HepG2 (cell line): ENCODE data around the gene TUBB. TPM values are rescaled to one million over a fixed set of nuclear protein-coding genes. Genes with fewer than 3 reads are reported as not detected.
A peak's percentile ranks its signal among the peaks of the same experiment; 100 is the strongest.
"Not testable (repeated sequence)": the region's sequence is repeated elsewhere in the genome, so short reads cannot be mapped to it uniquely, and the experiment has no call there.

Experiments
- ATAC-seq: fragments of 200-7000 bp; cut with Tn5 transposase; 3 replicates; pipeline ENCODE4 v1.9.1; 2020; ENCODE audit warnings: mild to moderate bottlenecking, moderate library complexity
- BruUV-seq: library from RNA; stranded (reverse); fragments of 400-500 nt; replicated peaks from 2 replicates; lab custom pipeline; 2021; lab: Mats Ljungman, UMichigan
- CTCF ChIA-PET: fragments of 300-600 bp; formaldehyde crosslinking; extraction: SDS; loops from one replicate; lab custom pipeline; 2021; ENCODE audit warnings: low total read pairs, inconsistent platforms, low intra/inter-chr PET ratio; lab: Yijun Ruan, JAX
- POLR2A ChIA-PET: fragments of 350-600 bp; sonication (Branson Sonifier 250); formaldehyde crosslinking; loops from one replicate; lab custom pipeline; 2020; ENCODE audit warnings: antibody characterized with exemption, inconsistent platforms; lab: Yijun Ruan, JAX
- DNase-seq: peaks from one replicate; pipeline ENCODE4 v3.0.0-alpha.2; 2015; ENCODE audit warnings: low spot score
- FAIRE-seq: peaks from 3 replicates; lab custom pipeline; 2011; peaks lifted over from hg19 to GRCh38; lab: Jason Lieb, UNC
- H2AFZ ChIP-seq: one replicate; pipeline ENCODE4 v1.6.1; 2011; ENCODE audit warnings: low read length, inconsistent platforms
- H3K27ac ChIP-seq: fragments of 300-600 bp; 3 replicates; pipeline ENCODE4 v1.8.0; 2011; ENCODE audit warnings: mixed run types, mild to moderate bottlenecking, mixed read lengths, low read length, inconsistent platforms; ENCODE audit not compliant: insufficient read depth; ENCODE audit errors: extremely low read length
- H3K27me3 ChIP-seq, 2 experiments: fragments of 200-600 bp in 1 of 2; 2 replicates in 1 of 2; 3 replicates in 1 of 2; pipeline versions ENCODE4 v1.6.0 to v1.8.0; 2011; ENCODE audit warnings: low read length in 2 of 2, mild to moderate bottlenecking in 2 of 2, moderate library complexity in 2 of 2, inconsistent platforms in 1 of 2; ENCODE audit not compliant: insufficient read depth in 2 of 2, control insufficient read depth in 1 of 2
- H3K36me3 ChIP-seq, 2 experiments: fragments of 200-600 bp in 1 of 2; replicated peaks in 1 of 2; 2 replicates in 1 of 2; 3 replicates in 1 of 2; pipeline versions ENCODE4 v1.5.1 to v1.8.0; 2011; ENCODE audit warnings: low read length in 2 of 2, inconsistent platforms in 1 of 2; ENCODE audit not compliant: insufficient read depth in 2 of 2, control insufficient read depth in 1 of 2
- H3K4me1 ChIP-seq: 2 replicates; pipeline ENCODE4 v1.5.1; 2012; ENCODE audit warnings: low read length, inconsistent platforms; ENCODE audit not compliant: insufficient read depth
- H3K4me2 ChIP-seq: 2 replicates; pipeline ENCODE4 v1.6.0; 2011; ENCODE audit warnings: low read depth, low read length, inconsistent platforms
- H3K4me3 ChIP-seq, 3 experiments: fragments of 200-600 bp in 1 of 3; sonication (generic), shearing (Covaris generic) in 1 of 3; replicated peaks in 1 of 3; 2 replicates each; pipeline ENCODE4 v1.5.1; 2011 to 2016; ENCODE audit warnings: low read length in 3 of 3, inconsistent platforms in 2 of 3, low read depth in 2 of 3, mild to moderate bottlenecking in 2 of 3, control low read depth in 1 of 3, mixed read lengths in 1 of 3; ENCODE audit not compliant: insufficient read depth in 1 of 3
- H3K79me2 ChIP-seq: one replicate; pipeline ENCODE4 v1.6.1; 2011; ENCODE audit warnings: low read length, inconsistent platforms; ENCODE audit not compliant: insufficient read depth
- H3K9ac ChIP-seq: 2 replicates; pipeline ENCODE4 v1.6.0; 2011; ENCODE audit warnings: mild to moderate bottlenecking, low read depth, low read length, inconsistent platforms; ENCODE audit not compliant: insufficient read depth
- H3K9me3 ChIP-seq: 2 replicates; pipeline ENCODE4 v1.5.1; 2012; ENCODE audit warnings: mild to moderate bottlenecking, low read length
- H4K20me1 ChIP-seq: 2 replicates; pipeline ENCODE4 v1.6.0; 2011; ENCODE audit warnings: inconsistent platforms, mild to moderate bottlenecking, low read length, moderate library complexity; ENCODE audit not compliant: insufficient read depth
- BATF2 ChIP-seq: sonication (generic); formaldehyde crosslinking; IDR thresholded peaks from 2 replicates; pipeline ENCODE4 v1.8.0; 2022; ENCODE audit warnings: mild to moderate bottlenecking, missing genetic modification reagents, moderate library complexity
- KAT2B ChIP-seq: fragments of 150-350 bp; IDR thresholded peaks from 2 replicates; pipeline ENCODE4 v1.6.1; 2014; ENCODE audit warnings: low read depth, low read length, borderline replicate concordance
- MAFF ChIP-seq: IDR thresholded peaks from 2 replicates; pipeline ENCODE4 v1.6.1; 2011; ENCODE audit warnings: low read depth, low read length, improper control_type of control experiment
- MED1 ChIP-seq: sonication (generic); formaldehyde crosslinking; IDR thresholded peaks from 2 replicates; pipeline ENCODE4 v1.4.0; 2020; ENCODE audit warnings: missing genetic modification reagents
- MTF2 ChIP-seq: sonication (generic); formaldehyde crosslinking; IDR thresholded peaks from 2 replicates; pipeline ENCODE4 v1.5.0; 2020; ENCODE audit warnings: missing genetic modification reagents, borderline replicate concordance
- RARG ChIP-seq: sonication (generic); formaldehyde crosslinking; IDR thresholded peaks from 2 replicates; pipeline ENCODE4 v1.4.0; 2020; ENCODE audit warnings: low read depth, mild to moderate bottlenecking, missing genetic modification reagents
- RBAK ChIP-seq: sonication (generic); formaldehyde crosslinking; IDR thresholded peaks from 2 replicates; pipeline ENCODE4 v1.5.1; 2020; ENCODE audit warnings: mild to moderate bottlenecking, missing genetic modification reagents
- SALL1 ChIP-seq: sonication (generic); formaldehyde crosslinking; IDR thresholded peaks from 2 replicates; pipeline ENCODE4 v1.8.0; 2022; ENCODE audit warnings: mild to moderate bottlenecking, missing genetic modification reagents
- SMAD1 ChIP-seq: sonication (generic); formaldehyde crosslinking; IDR thresholded peaks from 2 replicates; pipeline ENCODE4 v1.4.0; 2020; ENCODE audit warnings: missing genetic modification reagents, low read depth, mild to moderate bottlenecking, borderline replicate concordance
- ZC3H13 ChIP-seq: sonication (generic); formaldehyde crosslinking; IDR thresholded peaks from 2 replicates; pipeline ENCODE4 v1.8.1; 2023; ENCODE audit warnings: mild to moderate bottlenecking, missing genetic modification reagents, moderate library complexity
- ZFP1 ChIP-seq: IDR thresholded peaks from 2 replicates; pipeline ENCODE4 v1.6.1; 2016
- ZFX ChIP-seq: sonication (generic); formaldehyde crosslinking; IDR thresholded peaks from 2 replicates; pipeline ENCODE4 v1.4.0; 2020; ENCODE audit warnings: mild to moderate bottlenecking, low read depth, missing genetic modification reagents, moderate library complexity
- ZIK1 ChIP-seq: sonication (generic); formaldehyde crosslinking; IDR thresholded peaks from 2 replicates; pipeline ENCODE4 v1.5.0; 2020; ENCODE audit warnings: mild to moderate bottlenecking, low read depth, missing genetic modification reagents, borderline replicate concordance
- ZNF12 ChIP-seq: sonication (generic); formaldehyde crosslinking; IDR thresholded peaks from 2 replicates; pipeline ENCODE4 v1.5.0; 2020; ENCODE audit warnings: missing genetic modification reagents
- ZNF775 ChIP-seq: sonication (generic); formaldehyde crosslinking; IDR thresholded peaks from 2 replicates; pipeline ENCODE4 v1.4.0; 2020; ENCODE audit warnings: missing genetic modification reagents, mild to moderate bottlenecking, moderate library complexity, borderline replicate concordance
- ZNF83 ChIP-seq: sonication (generic); formaldehyde crosslinking; IDR thresholded peaks from 2 replicates; pipeline ENCODE4 v1.4.0; 2020; ENCODE audit warnings: missing genetic modification reagents, mild to moderate bottlenecking, borderline replicate concordance
- WGBS: methylation state at CpG from one replicate; pipeline ENCODE4 v1.1.6; 2017; ENCODE audit warnings: low lambda C conversion rate; 5-methylcytosine and 5-hydroxymethylcytosine counted together
- in situ Hi-C: cut with HindIII; loops from 2 replicates; pipeline ENCODE4 v1.10.0; 2017; ENCODE audit warnings: low pct_unique_long_range_greater_than_20kb; ENCODE audit not compliant: extremely low pct_ligation_motif_present
- intact Hi-C: fragments of 100-400 bp; cut with micrococcal nuclease; formaldehyde crosslinking; loops from one replicate; pipeline ENCODE4 v1.10.0; 2022; ENCODE audit not compliant: unreplicated experiment
- polyA plus RNA-seq, 8 experiments: library from polyadenylated mRNA; depleted of rRNA in 3 of 8; stranded (reverse) in 7 of 8; unstranded in 1 of 8; fragments of >200 nt; fragmentation: Illumina TruSeq in 4 of 8; extraction: Trizol in 4 of 8; gene quantifications; 2 replicates each; pipeline versions ENCODE4 v1.2.1 to v1.2.3, GENCODE V29; 2011 to 2016; ENCODE audit warnings: low read depth in 4 of 8, missing spikeins in 1 of 8, mixed read lengths in 1 of 8; ENCODE audit not compliant: insufficient read depth in 1 of 8
- total RNA-seq, 5 experiments: library from RNA; depleted of rRNA; stranded (reverse); fragments of >200 nt; fragmentation: Illumina TruSeq; extraction: Trizol; gene quantifications; 2 replicates each; pipeline ENCODE4 v1.2.3, GENCODE V29; 2016; ENCODE audit warnings: low read depth in 1 of 5
- TF ChIP-seq, protein P1 (sequence below): sonication (generic); formaldehyde crosslinking; IDR thresholded peaks from 2 replicates; pipeline ENCODE4 v1.4.0; 2020; ENCODE audit warnings: missing genetic modification reagents

The TUBB gene
- total and polyA plus RNA-seq, 2 of the 13 experiments (the other 11 are each of a cell fraction or from before 2014, with no cell fraction given) = 911 to 1,163 TPM

DNA sequence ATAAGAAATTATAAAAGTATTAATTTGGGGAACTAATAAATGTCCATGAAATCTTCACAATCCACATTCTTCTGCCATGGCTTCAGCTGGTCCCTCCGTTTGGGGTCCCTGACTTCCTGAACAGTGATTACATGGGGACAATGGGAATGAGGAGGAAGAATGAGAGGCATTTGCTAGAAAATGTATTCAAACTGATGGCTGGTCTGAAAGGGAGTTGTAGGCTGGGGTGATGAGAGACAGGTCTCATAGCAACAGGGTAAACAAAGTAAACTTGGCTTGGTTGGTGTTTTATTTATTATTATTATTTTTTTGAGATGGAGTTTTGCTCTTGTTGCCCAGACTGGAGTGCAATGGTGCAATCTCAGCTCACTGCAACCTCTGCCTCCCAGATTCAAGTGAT lies 45.3 kb downstream of the TUBB start:
- DNase-seq, H3K9me3 ChIP-seq, H4K20me1 ChIP-seq, H3K9ac ChIP-seq, H3K79me2 ChIP-seq, H3K27me3 ChIP-seq, intact Hi-C loops, ATAC-seq, FAIRE-seq, CTCF ChIA-PET, H3K4me2 ChIP-seq, H3K36me3 ChIP-seq, in situ Hi-C loops, H2AFZ ChIP-seq: not testable (repeated sequence)
- Histone ChIP-seq H3K27ac (peak overlapping the region; percentile 98), H3K4me1 (peaks cover 100% of the 10 kb centered on the region)
- POLR2A ChIA-PET = interaction anchor here (1.5 to 11.8 kb wide), 4 partner anchors 15 to 87 kb away, joined by 4 to 414 read pairs (median 160); partner anchors contain the start of genes FLOT1 and IER3
- WGBS = 76% methylated on average over 1 of the region's 1 CpG
- TF ChIP-seq MED1 (CRISPR knock-in tag) = 0 out of 2 replicates have a peak, but pooled peaks have one; percentile 6
- TF ChIP-seq, all 625 proteins: peak for 1; not testable (repeated sequence) for 624
- H3K4me3 ChIP-seq, BruUV-seq: not testable (repeated sequence)

DNA sequence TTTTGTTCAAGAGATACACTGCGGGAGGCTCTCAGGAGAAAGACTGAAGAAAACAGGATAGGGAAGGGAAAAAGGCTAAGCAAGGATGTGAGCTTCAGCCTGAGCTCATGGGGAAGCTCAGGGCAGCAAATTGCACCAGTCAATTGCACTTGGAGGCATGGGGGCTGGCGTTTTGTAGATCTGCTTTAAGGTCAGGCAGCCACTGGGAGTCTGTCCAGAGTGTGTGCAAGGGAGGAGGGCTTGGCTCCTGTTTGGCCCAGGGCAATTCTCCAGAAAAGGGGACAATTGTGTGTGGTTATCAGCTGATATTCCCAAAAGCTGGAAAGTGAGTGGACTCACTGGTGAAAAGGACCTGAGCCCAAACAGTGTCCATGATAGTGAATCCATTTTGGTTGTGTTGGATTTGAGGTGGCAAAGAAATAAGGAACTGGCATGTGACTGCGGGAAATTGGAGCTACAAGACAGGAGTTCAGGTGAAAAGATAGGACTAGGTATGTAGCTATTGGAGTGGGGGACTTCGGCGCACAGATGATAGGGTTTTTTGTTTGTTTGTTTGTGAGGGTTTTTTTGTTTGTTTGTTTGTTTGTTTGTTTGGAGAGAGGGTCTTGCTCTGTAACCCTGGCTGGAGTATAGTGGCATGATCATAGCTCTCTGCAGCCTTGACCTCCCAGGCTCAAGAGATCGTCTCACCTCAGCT lies 46.5 kb downstream of the TUBB start:
- no peaks in the 10 kb centered on the region for H4K20me1 ChIP-seq
- POLR2A ChIA-PET = interaction anchor here (0.9 to 11.8 kb wide), 7 partner anchors 14 to 61 kb away, joined by 3 to 414 read pairs (median 4); partner anchors contain the start of genes FLOT1, IER3 and MDC1
- no peaks in the 10 kb centered on the region for H3K9me3 ChIP-seq
- H3K27me3 ChIP-seq = no peaks in the 10 kb centered on the region
- FAIRE-seq (no peak), DNase-seq (no peak), ATAC-seq (no peak)
- peak overlapping the region; percentile 6 for H3K9ac ChIP-seq
- no peak overlapping the region for H3K4me2 ChIP-seq
- in situ Hi-C loops = no loop called here
- peaks cover 95% of the 10 kb centered on the region for H3K4me1 ChIP-seq
- BruUV-seq = no TSS peak
- H3K27ac ChIP-seq = peak overlapping the region; percentile 98
- no peaks in the 10 kb centered on the region for H3K79me2 ChIP-seq
- intact Hi-C loops = no loop called here
- WGBS = 89% methylated on average over 6 of the region's 6 CpGs
- CTCF ChIA-PET = no interaction called here
- no peak overlapping the region for H2AFZ ChIP-seq
- H3K4me3 ChIP-seq = no peak overlapping the region
- H3K36me3 ChIP-seq = no peaks in the 10 kb centered on the region
- TF ChIP-seq ZNF775 (CRISPR knock-in tag) = no peak
- TF ChIP-seq SALL1 = no peak
- no peak for TF ChIP-seq MTF2 (CRISPR knock-in tag)
- TF ChIP-seq RBAK (CRISPR knock-in tag) = no peak
- TF ChIP-seq ZFX (CRISPR knock-in tag) = 0 out of 2 replicates have a peak, but pooled peaks have one; percentile 15
- no peak for TF ChIP-seq KAT2B
- no peak for TF ChIP-seq ZNF83 (CRISPR knock-in tag)
- TF ChIP-seq SMAD1 (CRISPR knock-in tag) = no peak
- TF ChIP-seq ZIK1 = 0 out of 2 replicates have a peak, but pooled peaks have one; percentile 36
- TF ChIP-seq ZNF12 = no peak
- no peak for TF ChIP-seq MAFF
- TF ChIP-seq ZC3H13 (CRISPR knock-in tag) = no peak
- TF ChIP-seq BATF2 (CRISPR knock-in tag) = no peak
- TF ChIP-seq, protein P1, sequence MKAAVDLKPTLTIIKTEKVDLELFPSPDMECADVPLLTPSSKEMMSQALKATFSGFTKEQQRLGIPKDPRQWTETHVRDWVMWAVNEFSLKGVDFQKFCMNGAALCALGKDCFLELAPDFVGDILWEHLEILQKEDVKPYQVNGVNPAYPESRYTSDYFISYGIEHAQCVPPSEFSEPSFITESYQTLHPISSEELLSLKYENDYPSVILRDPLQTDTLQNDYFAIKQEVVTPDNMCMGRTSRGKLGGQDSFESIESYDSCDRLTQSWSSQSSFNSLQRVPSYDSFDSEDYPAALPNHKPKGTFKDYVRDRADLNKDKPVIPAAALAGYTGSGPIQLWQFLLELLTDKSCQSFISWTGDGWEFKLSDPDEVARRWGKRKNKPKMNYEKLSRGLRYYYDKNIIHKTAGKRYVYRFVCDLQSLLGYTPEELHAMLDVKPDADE (CRISPR knock-in tag) = no peak
- no peak; the same call in 1 of the 2 replicates for TF ChIP-seq MED1 (CRISPR knock-in tag)
- TF ChIP-seq RARG (CRISPR knock-in tag) = no peak
- TF ChIP-seq ZFP1 (CRISPR knock-in tag) = no peak
